Stimulated activated CD8-positive, alpha-beta memory T cell treated with anti-CD3 and anti-CD28 coated beads, Interleukin-4, amount 100 ng/mL, for 24 hours (primary cell): ENCODE measurements around the gene MSL2.
"Not testable (repeated sequence)": the region's sequence is repeated elsewhere in the genome, so short reads cannot be mapped to it uniquely, and the experiment has no call there.

Source experiments
- DNase-seq: peaks from one replicate; pipeline ENCODE4 v3.0.0-alpha.2; 2020; ENCODE audit warnings: low read depth

MSL2 gene

GRCh38 chr3:136192195-136192594 is 3.9 kb downstream of the MSL2 start:
- DNase-seq: not testable (repeated sequence)

GRCh38 chr3:136189859-136190617 is 6.1 kb downstream of the MSL2 start:
- DNase-seq: no peak

GRCh38 chr3:136189043-136189442 is 7.1 kb downstream of the MSL2 start:
- no peak for DNase-seq

GRCh38 chr3:136187868-136188267 is 8.3 kb downstream of the MSL2 start:
- DNase-seq: no peak

- DNase-seq: no peak
Measured at GRCh38 chr3:136186846-136187245, 9.3 kb downstream of the MSL2 start.

GRCh38 chr3:136186344-136186743 is 9.8 kb downstream of the MSL2 start:
- no peak for DNase-seq

GRCh38 chr3:136184703-136185102 is 11.4 kb downstream of the MSL2 start:
- DNase-seq: no peak

GRCh38 chr3:136181741-136182140 is 14.4 kb downstream of the MSL2 start:
- DNase-seq: no peak

GRCh38 chr3:136177876-136178275 is 18.3 kb downstream of the MSL2 start:
- no peak for DNase-seq

- no peak for DNase-seq
Measured at GRCh38 chr3:136173939-136174490, 22.1 kb downstream of the MSL2 start.

GRCh38 chr3:136171097-136171542 is 25.0 kb downstream of the MSL2 start:
- DNase-seq: no peak

GRCh38 chr3:136168236-136168635 is 27.9 kb downstream of the MSL2 start:
- not testable (repeated sequence) for DNase-seq

GRCh38 chr3:136166507-136166906 is 29.6 kb downstream of the MSL2 start:
- no peak for DNase-seq

- not testable (repeated sequence) for DNase-seq
Measured at GRCh38 chr3:136163607-136164006, 32.5 kb downstream of the MSL2 start.

GRCh38 chr3:136162322-136162721 is 33.8 kb downstream of the MSL2 start:
- no peak for DNase-seq

GRCh38 chr3:136161516-136161915 is 34.6 kb downstream of the MSL2 start:
- DNase-seq: no peak

- DNase-seq: no peak
Measured at GRCh38 chr3:136152963-136153362, 43.2 kb downstream of the MSL2 start.

GRCh38 chr3:136152176-136152843 is 43.8 kb downstream of the MSL2 start:
- DNase-seq: no peak

- DNase-seq: no peak
Measured at GRCh38 chr3:136151219-136151618, 44.9 kb downstream of the MSL2 start.

- DNase-seq: no peak
Measured at GRCh38 chr3:136149667-136150066, 46.5 kb downstream of the MSL2 start.

- no peak for DNase-seq
Measured at GRCh38 chr3:136146981-136147729, 49.0 kb downstream of the MSL2 start.

- DNase-seq: not testable (repeated sequence)
Measured at GRCh38 chr3:136144397-136144796, 51.7 kb downstream of the MSL2 start.

GRCh38 chr3:136142592-136142991 is 53.5 kb downstream of the MSL2 start:
- no peak for DNase-seq
